Measurements from ENCODE around the gene RAD21L1. TPM values are rescaled to one million over a fixed set of nuclear protein-coding genes. Genes with fewer than 3 reads are reported as not detected.

Gene RAD21L1
- polyA plus RNA-seq, 1 experiment = 0.04 TPM

- Histone ChIP-seq H3K27ac (ENCODE audit: low read depth, low read length) (no peak overlapping the region), H3K4me3 (ENCODE audit: low read depth, low read length) (no peak overlapping the region), H3K27me3 (ENCODE audit: control insufficient read depth, insufficient read depth, low read length) (no peaks in the 10 kb centered on the region), H3K9me3 (ENCODE audit: control insufficient read depth, insufficient read depth, low read length) (no peaks in the 10 kb centered on the region)
- DNase-seq (ENCODE audit: low read depth, low spot score) = no peak
- no peak for TF ChIP-seq CTCF (IDR thresholded peaks at IDR 0.05; ENCODE audit: low read depth, low read length)
- CTCF ChIA-PET = no interaction called here
- POLR2A ChIA-PET = no interaction called here
These were observed 60.6 kb downstream of the RAD21L1 start for GRCh38 chr20:1286267-1287024.

- Histone ChIP-seq H3K4me3 (ENCODE audit: low read depth, low read length) (no peak overlapping the region), H3K9me3 (ENCODE audit: control insufficient read depth, insufficient read depth, low read length) (no peaks in the 10 kb centered on the region), H3K27ac (ENCODE audit: low read depth, low read length) (no peak overlapping the region), H3K27me3 (ENCODE audit: control insufficient read depth, insufficient read depth, low read length) (no peaks in the 10 kb centered on the region)
- POLR2A ChIA-PET = no interaction called here
- CTCF ChIA-PET = interaction anchor here (0.6 kb wide), 1 partner anchor 27 kb away, joined by 4 read pairs; no protein-coding TSS in a partner anchor
- no peak for TF ChIP-seq CTCF (IDR thresholded peaks at IDR 0.05; ENCODE audit: low read depth, low read length)
- no peak for DNase-seq (ENCODE audit: low read depth, low spot score)
These were observed 61.5 kb downstream of the RAD21L1 start for GRCh38 chr20:1287306-1287705.

- CTCF ChIA-PET = interaction anchor here (0.6 kb wide), 1 partner anchor 27 kb away, joined by 4 read pairs; no protein-coding TSS in a partner anchor
- no peak for DNase-seq (ENCODE audit: low read depth, low spot score)
These were observed 62.1 kb downstream of the RAD21L1 start for GRCh38 chr20:1287787-1288569.

GRCh38 chr20:1291191-1291741 lies 65.4 kb downstream of the RAD21L1 start:
- ChIA-PET CTCF (interaction anchor here (1.0 to 1.1 kb wide), 3 partner anchors 21 to 149 kb away, joined by 3 read pairs; no protein-coding TSS in a partner anchor), POLR2A (no interaction called here)
- H3K4me3 ChIP-seq (ENCODE audit: low read depth, low read length) = no peak overlapping the region
- no peak overlapping the region for H3K27ac ChIP-seq (ENCODE audit: low read depth, low read length)
- no peaks in the 10 kb centered on the region for H3K27me3 ChIP-seq (ENCODE audit: control insufficient read depth, insufficient read depth, low read length)
- no peaks in the 10 kb centered on the region for H3K9me3 ChIP-seq (ENCODE audit: control insufficient read depth, insufficient read depth, low read length)
- TF ChIP-seq CTCF (IDR thresholded peaks at IDR 0.05; ENCODE audit: low read depth, low read length) = no peak
- no peak for DNase-seq (ENCODE audit: low read depth, low spot score)

More at GRCh38 chr20:1287787-1288569, 62.1 kb downstream of the RAD21L1 start:
- Histone ChIP-seq H3K9me3 (ENCODE audit: control insufficient read depth, insufficient read depth, low read length) (no peaks in the 10 kb centered on the region), H3K27me3 (ENCODE audit: control insufficient read depth, insufficient read depth, low read length) (no peaks in the 10 kb centered on the region), H3K4me3 (ENCODE audit: low read depth, low read length) (no peak overlapping the region), H3K27ac (ENCODE audit: low read depth, low read length) (no peak overlapping the region)
- POLR2A ChIA-PET = no interaction called here
- TF ChIP-seq CTCF (IDR thresholded peaks at IDR 0.05; ENCODE audit: low read depth, low read length) = no peak
